Aorta (tissue), 5 donors: Measurements from ENCODE around the gene AQP2. TPM values are rescaled to one million over a fixed set of nuclear protein-coding genes. Genes with fewer than 3 reads are reported as not detected.

ENCODE experiments used
- ATAC-seq: fragments of 200-7000 bp; cut with Tn5 transposase; one replicate; pipeline ENCODE4 v1.9.1; 2022; ENCODE audit warnings: moderate library complexity; ENCODE audit not compliant: low FRiP score
- DNase-seq, 2 donors: peaks; one replicate each; pipeline ENCODE4 v3.0.0-alpha.2; 2020
- H3K27ac ChIP-seq, 2 donors: one replicate each; pipeline ENCODE4 v1.5.1; 2013; ENCODE audit warnings: low read length in 2 of 2, mild to moderate bottlenecking in 2 of 2, moderate library complexity in 2 of 2, control low read depth in 1 of 2, inconsistent platforms in 1 of 2, low read depth in 1 of 2
- H3K27me3 ChIP-seq, 2 donors: one replicate each; pipeline ENCODE4 v1.6.1; 2013; ENCODE audit warnings: control low read depth in 1 of 2, low read length in 1 of 2, mild to moderate bottlenecking in 1 of 2, moderate library complexity in 1 of 2; ENCODE audit not compliant: insufficient read depth in 2 of 2, control insufficient read depth in 1 of 2
- H3K36me3 ChIP-seq, 2 donors: one replicate each; pipeline ENCODE4 v1.6.1; 2013; ENCODE audit warnings: control low read depth in 1 of 2, low read length in 1 of 2, mild to moderate bottlenecking in 1 of 2; ENCODE audit not compliant: insufficient read depth in 2 of 2, control insufficient read depth in 1 of 2
- H3K4me1 ChIP-seq, 2 donors: one replicate each; pipeline ENCODE4 v1.6.1; 2013; ENCODE audit warnings: low read length in 2 of 2, control low read depth in 1 of 2, mild to moderate bottlenecking in 1 of 2, moderate library complexity in 1 of 2; ENCODE audit not compliant: insufficient read depth in 2 of 2, control insufficient read depth in 1 of 2
- H3K4me3 ChIP-seq, 2 donors: one replicate each; pipeline ENCODE4 v1.5.1; 2013; ENCODE audit warnings: low read length in 2 of 2, control low read depth in 1 of 2, mild to moderate bottlenecking in 1 of 2
- H3K9me3 ChIP-seq: one replicate; pipeline ENCODE4 v1.6.1; 2013; ENCODE audit warnings: mild to moderate bottlenecking, low read length; ENCODE audit not compliant: control insufficient read depth
- WGBS, 2 donors: extraction: QIAGEN DNeasy Blood & Tissue Kit; methylation state at CpG; one replicate each; pipeline ENCODE4 v1.1.7; 2013; 5-methylcytosine and 5-hydroxymethylcytosine counted together
- intact Hi-C, 2 donors: fragments of 100-400 bp; cut with DNase I; formaldehyde crosslinking; loops; one replicate each; pipeline versions ENCODE4 v1.14.2 to v1.15.0; 2022
- polyA plus RNA-seq, 2 donors: library from polyadenylated mRNA; stranded (reverse); fragments of 200-250 nt; gene quantifications; one replicate each; pipeline ENCODE4 v1.2.3, GENCODE V29; 2013
- total RNA-seq, 2 donors: library from RNA; stranded (reverse); fragmentation: NEBNext Ultra II Directional; extraction: Animal tissue kit (Norgen Biotek cat#: 25700); gene quantifications; one replicate each; pipeline ENCODE4 v1.2.1, GENCODE V29; 2021
- donor health status: healthy with polysubstance abuse.
- donor health status: Bipolar disorder and iron deficiency.
- donor health status: DM: no; HTN: no; CAD: no.
- donor health status: DM: no; HTN: no; CAD: no.
- donor health status: DM: yes; HTN: yes; CAD: no.

The AQP2 gene
- total and polyA plus RNA-seq, 4 donors: 0.21 TPM; not detected in 3

DNA sequence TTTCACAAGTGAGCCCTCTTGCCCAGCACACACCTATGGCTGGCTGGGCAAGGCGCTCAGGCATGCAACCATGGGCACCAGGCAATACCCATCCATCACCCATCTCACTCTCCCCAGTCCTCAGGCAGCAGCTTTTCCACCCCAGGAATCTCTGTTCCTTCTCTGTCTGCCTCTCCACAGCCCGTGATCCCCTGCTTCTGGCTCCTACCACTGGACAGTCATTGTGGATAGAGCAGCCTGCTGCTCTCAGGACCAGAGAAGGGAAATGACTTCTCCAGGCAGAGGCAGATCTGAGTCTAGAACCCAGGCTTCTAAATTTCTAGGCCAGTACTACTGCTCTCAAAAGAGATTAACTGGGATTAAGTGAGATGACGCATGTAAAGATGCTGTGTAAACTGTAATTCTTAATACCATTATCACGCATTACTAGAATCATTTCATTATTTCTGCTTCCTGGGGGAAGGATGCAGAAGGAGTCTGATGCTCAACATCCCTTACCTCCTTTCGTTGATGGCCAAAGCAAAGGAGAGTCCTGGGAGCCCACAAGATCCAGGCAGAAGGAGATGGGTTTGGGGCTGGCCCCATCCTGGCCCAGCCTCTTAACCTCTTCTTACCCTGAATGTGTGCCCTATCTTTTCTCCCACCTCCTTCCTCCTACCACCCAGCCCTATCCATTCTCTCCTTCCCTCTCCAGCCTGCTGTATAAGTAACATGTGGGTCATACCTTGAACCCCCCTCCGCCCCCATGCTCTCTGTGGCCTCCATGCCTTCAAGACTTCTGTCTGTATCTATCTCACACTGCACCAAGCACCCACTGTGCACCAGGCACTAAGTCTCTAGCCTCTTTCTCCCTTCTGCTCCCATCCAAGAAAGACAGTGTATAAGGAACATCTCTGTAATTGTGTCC is 6.4 kb downstream of the AQP2 start:
- no peak overlapping the region for H3K27ac ChIP-seq
- no peak overlapping the region for H3K4me3 ChIP-seq
- H3K36me3 ChIP-seq: no peaks in the 10 kb centered on the region
- H3K27me3 ChIP-seq: no peaks in the 10 kb centered on the region
- WGBS, 2 donors: 95 to 96% methylated on average over 6 of the region's 6 CpGs
- no peaks in the 10 kb centered on the region for H3K4me1 ChIP-seq
- H3K9me3 ChIP-seq: no peaks in the 10 kb centered on the region
- DNase-seq: peak; percentile 2 to 51
- intact Hi-C loops: no loop called here
- ATAC-seq: no peak

DNA sequence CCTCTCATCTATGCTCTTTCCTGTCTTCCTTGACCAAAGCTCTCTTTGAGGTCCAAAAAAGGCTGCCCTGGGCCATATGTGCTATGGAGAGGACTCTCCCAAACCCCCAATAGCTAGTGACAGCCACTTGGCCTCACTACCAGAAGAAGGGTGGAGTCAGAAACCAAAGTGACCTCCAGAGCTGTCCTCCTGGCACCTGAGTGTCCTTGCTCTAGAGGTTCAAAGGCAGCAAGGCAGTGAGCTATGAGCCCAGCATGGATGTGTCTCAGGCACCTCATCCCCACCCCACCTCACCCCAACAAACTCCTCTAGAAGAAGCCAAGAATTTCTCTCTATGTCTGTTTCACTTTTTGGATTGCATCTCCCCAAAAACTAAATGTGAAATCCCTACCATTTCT is 7.0 kb downstream of the AQP2 start:
- ATAC-seq: no peak
- H3K9me3 ChIP-seq: no peaks in the 10 kb centered on the region
- H3K4me3 ChIP-seq: no peak overlapping the region
- no peak for DNase-seq
- intact Hi-C loops: no loop called here
- no peak overlapping the region for H3K27ac ChIP-seq
- no peaks in the 10 kb centered on the region for H3K27me3 ChIP-seq
- no peaks in the 10 kb centered on the region for H3K36me3 ChIP-seq
- no peaks in the 10 kb centered on the region for H3K4me1 ChIP-seq

DNA sequence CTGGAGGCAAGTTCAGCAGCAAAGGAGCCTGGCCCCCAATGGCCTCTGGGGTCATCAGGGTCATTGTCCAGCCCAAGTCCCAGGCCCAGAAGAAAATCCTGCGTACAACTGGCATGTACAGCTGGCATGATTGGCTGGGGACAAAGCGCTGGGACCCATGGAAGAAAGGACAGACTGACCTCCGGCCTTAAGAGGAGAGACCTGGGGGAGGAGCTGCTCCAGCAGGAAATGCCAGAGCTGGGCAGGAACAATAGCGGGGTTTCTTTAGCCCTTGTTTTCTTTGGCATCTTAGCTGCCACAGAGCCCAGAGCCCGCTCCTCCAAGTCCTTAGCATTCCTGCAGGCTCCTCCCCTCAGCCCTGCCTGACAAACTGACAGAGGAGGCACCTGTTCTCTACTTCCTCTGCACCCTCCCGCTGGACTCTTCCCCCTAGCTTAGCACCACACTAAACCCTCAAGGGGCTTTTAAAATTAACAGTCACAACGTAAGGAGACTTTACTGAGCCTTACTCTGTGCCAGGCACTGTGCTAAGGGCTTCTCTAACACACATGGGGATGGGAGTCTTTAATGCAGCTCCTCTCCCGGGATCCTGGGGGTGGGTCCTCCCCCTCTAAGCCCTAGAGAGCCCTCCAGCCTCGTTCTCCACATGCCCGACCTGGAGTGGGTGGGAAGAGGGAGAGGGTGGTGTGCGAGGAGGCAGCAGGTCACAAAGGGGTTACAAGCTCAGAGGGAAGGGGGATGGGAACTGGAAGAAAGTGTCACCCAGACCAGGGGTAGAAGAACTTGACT is 9.3 kb downstream of the AQP2 start:
- intact Hi-C loops: loop anchor here in 1 of 2 donors (10.0 kb wide), 1 partner anchor 215 kb away; no protein-coding TSS in a partner anchor
- no peaks in the 10 kb centered on the region for H3K9me3 ChIP-seq
- H3K36me3 ChIP-seq: no peaks in the 10 kb centered on the region
- DNase-seq (peak in 1 of 2 donors; percentile 69), ATAC-seq (no peak)
- 37 to 42% methylated on average over 11 of the region's 11 CpGs for WGBS, 2 donors
- no peaks in the 10 kb centered on the region for H3K4me1 ChIP-seq
- no peak overlapping the region for H3K4me3 ChIP-seq
- H3K27ac ChIP-seq: no peak overlapping the region
- no peaks in the 10 kb centered on the region for H3K27me3 ChIP-seq

DNA sequence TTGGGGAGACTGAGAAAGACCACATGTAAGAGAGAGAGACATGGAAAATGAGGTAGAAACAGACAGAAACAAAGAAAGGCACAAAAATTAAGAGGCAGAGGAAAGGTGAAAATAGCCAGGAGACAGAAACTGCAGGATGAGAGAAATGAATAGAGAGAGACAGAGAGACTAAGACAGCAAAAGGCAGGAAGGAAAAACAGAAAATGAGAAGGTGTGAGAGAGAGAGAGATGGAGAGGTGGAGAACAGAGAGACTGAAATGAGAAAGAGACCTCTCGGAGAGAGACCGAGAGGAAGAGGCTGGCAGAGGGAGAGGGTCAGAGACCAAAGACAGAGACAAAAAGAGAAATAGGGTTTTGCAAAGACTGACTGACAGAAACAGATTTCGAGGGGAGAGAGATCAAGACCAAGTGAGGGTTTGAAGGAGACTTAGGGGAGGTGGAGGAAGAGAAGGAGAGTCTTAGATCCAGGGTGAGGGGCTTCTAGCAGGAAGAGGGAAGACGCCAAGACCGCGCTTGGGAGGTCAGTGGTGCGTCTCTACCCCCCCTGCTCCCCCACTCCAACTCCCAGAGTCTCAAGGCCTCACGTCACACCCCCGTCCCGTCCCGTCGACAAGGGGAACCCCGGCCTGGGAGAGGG is 10.1 kb downstream of the AQP2 start:
- WGBS, 2 donors: 68 to 72% methylated on average over 13 of the region's 13 CpGs
- ATAC-seq: no peak
- H3K27me3 ChIP-seq: no peaks in the 10 kb centered on the region

DNA sequence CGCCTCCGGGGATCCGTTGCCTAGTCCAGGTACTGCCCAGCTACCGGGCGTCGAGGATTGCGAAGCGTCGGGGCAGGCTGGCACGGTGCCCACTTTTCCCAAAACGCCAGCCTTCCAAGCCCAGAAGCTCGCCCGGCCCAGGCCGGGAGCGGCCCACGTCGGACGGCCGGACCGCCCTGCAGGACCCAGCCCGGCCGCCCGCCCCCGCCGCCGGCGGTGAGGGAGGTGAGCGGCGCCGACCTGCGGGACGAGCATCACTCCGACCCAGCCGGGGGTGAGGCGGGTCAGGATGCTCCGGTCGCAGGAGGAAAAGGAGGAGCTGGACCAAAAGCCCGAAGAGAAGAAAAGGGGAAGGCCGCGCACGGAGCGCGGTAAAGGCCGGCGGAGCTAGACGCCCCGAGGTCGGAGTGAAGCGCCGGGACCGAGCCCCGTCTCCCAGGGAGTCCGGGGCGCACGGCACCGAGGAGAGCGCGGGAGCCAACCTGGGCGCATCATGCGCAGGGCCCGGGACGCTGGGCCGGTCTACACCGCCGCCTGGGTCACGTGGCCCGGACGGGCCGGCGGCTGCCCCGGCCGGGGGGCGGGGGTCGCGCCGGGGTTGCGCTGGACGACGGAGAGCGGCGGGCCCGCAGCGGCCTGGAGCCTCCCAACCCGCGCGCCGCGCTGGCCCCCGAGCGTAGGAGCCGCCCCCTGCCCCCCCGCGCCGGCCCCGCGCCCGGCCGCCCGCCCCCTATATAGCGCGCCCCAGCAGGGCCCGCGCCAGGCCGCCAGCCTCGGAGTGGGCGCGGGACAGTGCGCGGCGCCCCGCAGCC is 10.8 kb downstream of the AQP2 start, which contains the start of gene AQP5:
TSS of gene AQP5 (plus strand) at position 762 of the 812 bp plus-strand sequence. CDS start 146 bp downstream, outside the sequence.
- Histone ChIP-seq H3K36me3 (no peaks in the 10 kb centered on the region), H3K27ac (no peak within 1 kb of the TSS), H3K4me1 (no peaks in the 10 kb centered on the region), H3K9me3 (no peaks in the 10 kb centered on the region), H3K4me3 (peak within 1 kb of the TSS in 1 of 2 donors; percentile 22), H3K27me3 (no peaks in the 10 kb centered on the region)
- WGBS, 2 donors: 3% methylated on average over 74 to 111 of the region's 111 CpGs
- intact Hi-C loops: loop anchor here in 1 of 2 donors (10.0 kb wide), 1 partner anchor 213 kb away; no protein-coding TSS in a partner anchor
- DNase-seq (peak in 1 of 2 donors; percentile 81), ATAC-seq (no peak)

More for the DNA sequence above, 10.1 kb downstream of the AQP2 start:
- no peak overlapping the region for H3K27ac ChIP-seq
- DNase-seq: no peak
- no peaks in the 10 kb centered on the region for H3K36me3 ChIP-seq
- intact Hi-C loops: loop anchor here in 1 of 2 donors (10.0 kb wide), 1 partner anchor 214 kb away; no protein-coding TSS in a partner anchor
- H3K4me1 ChIP-seq: no peaks in the 10 kb centered on the region
- H3K4me3 ChIP-seq: no peak overlapping the region
- H3K9me3 ChIP-seq: no peaks in the 10 kb centered on the region

DNA sequence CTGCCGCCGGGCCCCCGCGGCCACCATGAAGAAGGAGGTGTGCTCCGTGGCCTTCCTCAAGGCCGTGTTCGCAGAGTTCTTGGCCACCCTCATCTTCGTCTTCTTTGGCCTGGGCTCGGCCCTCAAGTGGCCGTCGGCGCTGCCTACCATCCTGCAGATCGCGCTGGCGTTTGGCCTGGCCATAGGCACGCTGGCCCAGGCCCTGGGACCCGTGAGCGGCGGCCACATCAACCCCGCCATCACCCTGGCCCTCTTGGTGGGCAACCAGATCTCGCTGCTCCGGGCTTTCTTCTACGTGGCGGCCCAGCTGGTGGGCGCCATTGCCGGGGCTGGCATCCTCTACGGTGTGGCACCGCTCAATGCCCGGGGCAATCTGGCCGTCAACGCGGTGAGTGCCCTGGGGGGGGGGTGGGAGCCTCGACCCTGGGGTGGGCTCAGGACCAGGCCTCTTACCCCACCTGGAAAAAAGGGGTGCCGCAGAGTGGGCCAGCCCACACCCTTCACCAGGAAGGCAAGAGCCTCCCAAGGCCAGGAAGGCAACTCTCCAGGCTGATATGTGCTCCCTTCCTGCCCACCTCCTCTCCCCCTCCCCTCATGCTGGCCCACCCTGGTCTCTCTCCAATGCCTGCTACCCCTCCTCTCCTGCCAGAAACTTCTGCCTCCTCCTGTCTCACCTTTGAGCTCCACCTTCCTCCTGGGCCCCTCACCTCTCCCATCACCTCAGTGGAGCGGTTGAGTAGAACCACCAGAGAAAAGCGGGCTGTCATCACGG is 11.6 kb downstream of the AQP2 start:
- Histone ChIP-seq H3K27me3 (no peaks in the 10 kb centered on the region), H3K27ac (no peak overlapping the region), H3K9me3 (no peaks in the 10 kb centered on the region), H3K36me3 (no peaks in the 10 kb centered on the region), H3K4me1 (no peaks in the 10 kb centered on the region), H3K4me3 (no peak overlapping the region)
- intact Hi-C loops: loop anchor here in 1 of 2 donors (10.0 kb wide), 1 partner anchor 213 kb away; no protein-coding TSS in a partner anchor
- DNase-seq: peak in 1 of 2 donors; percentile 61
- WGBS, 2 donors: 68 to 76% methylated on average over 34 to 37 of the region's 37 CpGs
- no peak for ATAC-seq

DNA sequence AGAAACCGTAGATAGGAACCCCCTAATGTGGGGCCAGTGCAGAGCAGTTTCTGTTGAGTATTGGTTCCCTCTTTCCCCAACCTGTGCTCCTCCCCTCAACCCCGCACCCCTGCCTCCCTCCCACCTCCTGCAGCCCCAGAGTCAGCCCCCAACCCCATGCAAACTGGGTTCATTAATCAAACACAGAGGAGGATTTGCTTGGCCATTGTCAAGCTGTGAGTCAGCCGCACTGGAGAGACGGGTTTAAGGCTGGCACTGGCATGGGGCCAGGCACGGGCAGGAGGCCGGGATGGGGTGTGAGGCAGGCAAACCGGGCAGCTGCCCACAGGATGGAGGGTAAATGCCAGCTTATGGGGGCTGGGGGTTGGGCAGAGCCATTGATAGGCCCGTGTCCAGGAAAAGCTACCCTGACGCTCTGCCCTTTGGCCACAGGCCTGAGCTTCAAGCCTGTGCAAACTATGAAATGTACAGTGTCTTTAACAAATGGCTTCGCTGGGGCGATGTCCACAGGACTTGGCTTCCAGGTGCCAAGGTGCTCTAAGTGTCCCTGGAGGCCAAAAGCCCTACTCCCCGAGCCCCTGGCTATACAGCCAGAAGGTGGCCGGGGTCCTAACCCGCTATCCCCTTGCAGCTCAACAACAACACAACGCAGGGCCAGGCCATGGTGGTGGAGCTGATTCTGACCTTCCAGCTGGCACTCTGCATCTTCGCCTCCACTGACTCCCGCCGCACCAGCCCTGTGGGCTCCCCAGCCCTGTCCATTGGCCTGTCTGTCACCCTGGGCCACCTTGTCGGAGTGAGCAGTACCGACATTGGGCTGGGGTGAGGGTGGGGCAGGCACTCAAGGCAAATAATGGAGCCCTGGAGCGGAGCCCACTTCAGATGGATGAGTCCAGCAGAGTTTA is 12.6 kb downstream of the AQP2 start:
- DNase-seq (peak; percentile 68 to 89), ATAC-seq (no peak)
- intact Hi-C loops: loop anchor here in 1 of 2 donors (10.0 kb wide), 1 partner anchor 212 kb away; no protein-coding TSS in a partner anchor
- no peaks in the 10 kb centered on the region for H3K36me3 ChIP-seq
- no peaks in the 10 kb centered on the region for H3K9me3 ChIP-seq
- H3K27me3 ChIP-seq: no peaks in the 10 kb centered on the region
- no peak overlapping the region for H3K4me3 ChIP-seq
- no peak overlapping the region for H3K27ac ChIP-seq
- 32 to 41% methylated on average over 21 of the region's 21 CpGs for WGBS, 2 donors
- no peaks in the 10 kb centered on the region for H3K4me1 ChIP-seq
